Small intestine (tissue), 7 donors: ENCODE measurements around the gene BLOC1S2. TPM values are rescaled to one million over a fixed set of nuclear protein-coding genes. Genes with fewer than 3 reads are reported as not detected.
A peak's percentile ranks its signal among the peaks of the same experiment; 100 is the strongest.
"Not testable (repeated sequence)": the region's sequence is repeated elsewhere in the genome, so short reads cannot be mapped to it uniquely, and the experiment has no call there.

ENCODE experiments used
- DNase-seq, 2 donors: peaks; one replicate each; pipeline versions ENCODE4 v3.0.0 to v3.0.0-alpha.2; 2013
- FAIRE-seq: peaks from 2 replicates; lab custom pipeline; 2012; peaks lifted over from hg19 to GRCh38; lab: Jason Lieb, UNC
- H3K27ac ChIP-seq, 3 donors: one replicate each; pipeline ENCODE4 v1.5.1; 2013; ENCODE audit warnings: low read length in 2 of 3, mild to moderate bottlenecking in 2 of 3, control low read depth in 1 of 3, inconsistent platforms in 1 of 3, low read depth in 1 of 3, moderate library complexity in 1 of 3
- H3K27me3 ChIP-seq, 3 donors: one replicate each; pipeline ENCODE4 v1.6.1; 2013; ENCODE audit warnings: low read length in 3 of 3, inconsistent platforms in 1 of 3; ENCODE audit not compliant: control insufficient read depth in 3 of 3, insufficient read depth in 3 of 3
- H3K36me3 ChIP-seq, 3 donors: one replicate each; pipeline ENCODE4 v1.6.1; 2013; ENCODE audit warnings: low read length in 3 of 3, inconsistent platforms in 1 of 3, low read depth in 1 of 3, mild to moderate bottlenecking in 1 of 3, moderate library complexity in 1 of 3; ENCODE audit not compliant: control insufficient read depth in 3 of 3, insufficient read depth in 2 of 3
- H3K4me1 ChIP-seq, 3 donors: one replicate each; pipeline ENCODE4 v1.6.1; 2013; ENCODE audit warnings: low read length in 2 of 3, inconsistent platforms in 1 of 3, low read depth in 1 of 3, mild to moderate bottlenecking in 1 of 3, moderate library complexity in 1 of 3; ENCODE audit not compliant: control insufficient read depth in 3 of 3, insufficient read depth in 2 of 3
- H3K4me3 ChIP-seq, 3 donors: one replicate each; pipeline ENCODE4 v1.5.1; 2013; ENCODE audit warnings: low read length in 3 of 3, control low read depth in 1 of 3, inconsistent platforms in 1 of 3, low read depth in 1 of 3, mild to moderate bottlenecking in 1 of 3, moderate library complexity in 1 of 3
- H3K9me3 ChIP-seq, 2 donors: one replicate each; pipeline ENCODE4 v1.6.1; 2013; ENCODE audit warnings: low read depth in 1 of 2, low read length in 1 of 2; ENCODE audit not compliant: control insufficient read depth in 2 of 2, insufficient read depth in 1 of 2
- WGBS, 3 donors: extraction: QIAGEN DNeasy Blood & Tissue Kit; methylation state at CpG; one replicate each; pipeline ENCODE4 v1.1.7; 2013; 5-methylcytosine and 5-hydroxymethylcytosine counted together
- polyA plus RNA-seq, 4 donors: library from polyadenylated mRNA; stranded (reverse) in 3 of 4; unstranded in 1 of 4; fragments of 200-250 nt in 3 of 4; fragments of 120-200 nt in 1 of 4; gene quantifications; one replicate each; pipeline versions ENCODE4 v1.2.1 to v1.2.3, GENCODE V29; 2013
- donor health status: healthy with polysubstance abuse.
- donor health status: control.
- donor health status: control.
- donor health status: Bipolar disorder and iron deficiency.
- donor health status: healthy.

The BLOC1S2 gene
- polyA plus RNA-seq, 4 donors: 33.3 to 47.6 (median 38.3) TPM

- Histone ChIP-seq H3K4me1 (no peaks in the 10 kb centered on the region), H3K27ac (no peak overlapping the region), H3K9me3 (peaks cover 0 to 13% of the 10 kb centered on the region in 2 donors), H3K4me3 (no peak overlapping the region), H3K27me3 (peaks cover 0 to 9% (median 4%) of the 10 kb centered on the region in 3 donors), H3K36me3 (no peaks in the 10 kb centered on the region)
- DNase-seq (no peak), FAIRE-seq (no peak)
- WGBS, 3 donors: 77 to 86% (median 79%) methylated on average over 3 of the region's 3 CpGs
These were observed 17.9 kb upstream of the BLOC1S2 start for GRCh38 chr10:100304414-100304813.

GRCh38 chr10:100303724-100304319 lies 17.3 kb upstream of the BLOC1S2 start:
- peaks cover 0 to 9% (median 4%) of the 10 kb centered on the region in 3 donors for H3K27me3 ChIP-seq
- peak; percentile 16 to 22 for DNase-seq
- H3K27ac ChIP-seq: no peak overlapping the region
- H3K4me3 ChIP-seq: no peak overlapping the region
- H3K4me1 ChIP-seq: no peaks in the 10 kb centered on the region
- peaks cover 0 to 13% of the 10 kb centered on the region in 2 donors for H3K9me3 ChIP-seq
- no peaks in the 10 kb centered on the region for H3K36me3 ChIP-seq
- WGBS, 3 donors: 15 to 26% (median 18%) methylated on average over 7 of the region's 7 CpGs
- no peak for FAIRE-seq

GRCh38 chr10:100301123-100301522 lies 14.6 kb upstream of the BLOC1S2 start:
- 22 to 54% (median 38%) methylated on average over 5 of the region's 5 CpGs for WGBS, 3 donors
- DNase-seq: peak in 1 of 2 donors; percentile 20
- H3K27ac ChIP-seq, H3K4me3 ChIP-seq, FAIRE-seq, H3K4me1 ChIP-seq, H3K36me3 ChIP-seq: not testable (repeated sequence)
- Histone ChIP-seq H3K27me3 (peaks cover 0 to 18% (median 2%) of the 10 kb centered on the region in 3 donors), H3K9me3 (peaks cover 0 to 13% of the 10 kb centered on the region in 2 donors)

- no peak for FAIRE-seq
- H3K27me3 ChIP-seq: peaks cover 0 to 11% (median 0%) of the 10 kb centered on the region in 3 donors
These were observed 10.8 kb upstream of the BLOC1S2 start for GRCh38 chr10:100297242-100297641.

GRCh38 chr10:100293066-100293465 lies 6.6 kb upstream of the BLOC1S2 start:
- H3K27ac ChIP-seq: peak overlapping the region in 1 of 3 donors; percentile 50
- H3K27me3 ChIP-seq: peaks cover 0 to 9% (median 0%) of the 10 kb centered on the region in 3 donors
- H3K36me3 ChIP-seq: no peaks in the 10 kb centered on the region
- peak in 1 of 2 donors; percentile 11 for DNase-seq
- no peaks in the 10 kb centered on the region for H3K9me3 ChIP-seq
- FAIRE-seq: no peak
- H3K4me3 ChIP-seq: no peak overlapping the region
- H3K4me1 ChIP-seq: peaks cover 0 to 22% (median 0%) of the 10 kb centered on the region in 3 donors

More at GRCh38 chr10:100297242-100297641, 10.8 kb upstream of the BLOC1S2 start:
- DNase-seq: no peak
- Histone ChIP-seq H3K9me3 (peaks cover 0 to 13% of the 10 kb centered on the region in 2 donors), H3K4me1 (peaks cover 0 to 9% (median 0%) of the 10 kb centered on the region in 3 donors), H3K36me3 (no peaks in the 10 kb centered on the region), H3K4me3 (no peak overlapping the region), H3K27ac (no peak overlapping the region)
- 67 to 77% (median 71%) methylated on average over 9 of the region's 9 CpGs for WGBS, 3 donors

- not testable (repeated sequence) for H3K9me3 ChIP-seq, FAIRE-seq, H3K27me3 ChIP-seq, H3K4me3 ChIP-seq, H3K36me3 ChIP-seq
- Histone ChIP-seq H3K27ac (peak overlapping the region in 1 of 3 donors; percentile 58), H3K4me1 (peaks cover 0 to 30% (median 0%) of the 10 kb centered on the region in 3 donors)
- WGBS, 3 donors: 33 to 60% (median 49%) methylated on average over 4 of the region's 4 CpGs
- peak in 1 of 2 donors; percentile 46 for DNase-seq
These were observed 5.8 kb upstream of the BLOC1S2 start for GRCh38 chr10:100292300-100292699.

- Histone ChIP-seq H3K27me3 (no peaks in the 10 kb centered on the region), H3K4me3 (no peak overlapping the region)
- 65 to 91% (median 71%) methylated on average over 3 of the region's 3 CpGs for WGBS, 3 donors
These were observed 4.9 kb upstream of the BLOC1S2 start for GRCh38 chr10:100291356-100291755.

GRCh38 chr10:100289641-100290040 lies 3.2 kb upstream of the BLOC1S2 start:
- DNase-seq (no peak), FAIRE-seq (no peak)
- Histone ChIP-seq H3K27me3 (no peaks in the 10 kb centered on the region), H3K27ac (no peak overlapping the region), H3K36me3 (no peaks in the 10 kb centered on the region), H3K9me3 (no peaks in the 10 kb centered on the region), H3K4me1 (peaks cover 0 to 39% (median 0%) of the 10 kb centered on the region in 3 donors), H3K4me3 (no peak overlapping the region)
- WGBS, 3 donors: 70 to 82% (median 77%) methylated on average over 2 of the region's 2 CpGs

More at GRCh38 chr10:100291356-100291755, 4.9 kb upstream of the BLOC1S2 start:
- Histone ChIP-seq H3K9me3 (no peaks in the 10 kb centered on the region), H3K36me3 (no peaks in the 10 kb centered on the region), H3K4me1 (peaks cover 0 to 35% (median 0%) of the 10 kb centered on the region in 3 donors), H3K27ac (no peak overlapping the region)
- FAIRE-seq (no peak), DNase-seq (no peak)
